GM18951 (cell line): ENCODE results near the gene RGS16.

Experiments
- POLR2A ChIP-seq: IDR thresholded peaks from 4 replicates; pipeline ENCODE4 v1.6.1; 2011; ENCODE audit warnings: mild to moderate bottlenecking; ENCODE audit not compliant: insufficient read length, insufficient read depth; ENCODE audit errors: extremely low read depth
- in situ Hi-C: fragments of 300-500 bp; cut with MboI; formaldehyde crosslinking; loops from one replicate; pipeline ENCODE4 v1.12.0; 2022; ENCODE audit warnings: low sequenced_read_pairs, mixed read lengths, inconsistent platforms; ENCODE audit not compliant: unreplicated experiment

The RGS16 gene

DNA sequence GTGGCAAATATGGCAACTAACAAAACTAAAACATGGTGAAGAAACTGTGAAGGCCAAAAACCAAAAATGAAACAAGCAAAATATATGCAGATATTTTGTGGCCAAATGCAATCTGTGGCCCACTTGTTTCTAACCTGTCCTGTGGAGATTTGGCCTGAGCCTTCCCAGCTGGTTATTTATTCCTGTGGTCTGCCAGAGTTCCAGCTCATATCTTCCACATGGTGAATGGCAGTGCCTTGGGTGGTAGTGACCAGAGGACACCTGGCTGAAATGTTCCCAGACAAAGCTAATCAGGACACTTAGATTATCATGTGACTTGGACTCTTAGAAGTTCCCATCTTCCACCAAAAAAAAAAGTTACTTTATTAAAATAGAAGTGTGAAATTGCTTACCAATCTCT lies 54.8 kb downstream of the RGS16 start:
- TF ChIP-seq POLR2A = no peak
- in situ Hi-C loops = no loop called here
